Breast epithelium (tissue), 4 donors: ENCODE measurements around the gene MAN1A2. TPM values are rescaled to one million over a fixed set of nuclear protein-coding genes. Genes with fewer than 3 reads are reported as not detected.

Source experiments
- DNase-seq, 2 donors: peaks; one replicate each; pipeline ENCODE4 v3.0.0-alpha.2; 2019; ENCODE audit warnings: low spot score in 2 of 2
- H3K27ac ChIP-seq, 2 donors: fragments of 200-600 bp; sonication (generic) in 1 of 2; one replicate each; pipeline ENCODE4 v1.5.1; 2016 to 2019; ENCODE audit warnings: mild to moderate bottlenecking in 1 of 2
- H3K27me3 ChIP-seq, 2 donors: fragments of 200-600 bp; sonication (generic) in 1 of 2; one replicate each; pipeline versions ENCODE4 v1.5.1 to v1.6.0; 2017 to 2019; ENCODE audit warnings: control low read depth in 1 of 2, mild to moderate bottlenecking in 1 of 2
- H3K36me3 ChIP-seq: fragments of 200-600 bp; one replicate; pipeline ENCODE4 v1.5.1; 2019
- H3K4me1 ChIP-seq, 2 donors: fragments of 200-600 bp; sonication (generic); one replicate each; pipeline ENCODE4 v1.5.1; 2016 to 2019; ENCODE audit warnings: control low read depth in 1 of 2
- H3K4me3 ChIP-seq, 3 donors: fragments of 200-600 bp; sonication (generic); 1 replicate in 2 of 3; 2 replicates in 1 of 3; pipeline ENCODE4 v1.5.1; 2016 to 2019; ENCODE audit warnings: mild to moderate bottlenecking in 3 of 3, moderate library complexity in 2 of 3
- H3K9me3 ChIP-seq, 2 donors: fragments of 200-600 bp; sonication (generic) in 1 of 2; one replicate each; pipeline ENCODE4 v1.5.1; 2016 to 2019; ENCODE audit warnings: control low read depth in 1 of 2
- CTCF ChIP-seq, 3 donors: fragments of 450-650 bp; IDR thresholded peaks; one replicate each; pipeline ENCODE4 v1.5.1; 2016 to 2017; ENCODE audit warnings: antibody characterized with exemption in 3 of 3, mild to moderate bottlenecking in 3 of 3, moderate library complexity in 3 of 3
- POLR2A ChIP-seq: fragments of 450-650 bp; IDR thresholded peaks from one replicate; pipeline ENCODE4 v1.6.1; 2016; ENCODE audit warnings: antibody characterized with exemption, mild to moderate bottlenecking, moderate library complexity
- POLR2AphosphoS5 ChIP-seq, 3 donors: sonication (generic); formaldehyde crosslinking; IDR thresholded peaks; one replicate each; pipeline ENCODE4 v1.6.1; 2017; ENCODE audit warnings: antibody characterized with exemption in 3 of 3
- intact Hi-C: fragments of 100-400 bp; cut with DNase I; formaldehyde crosslinking; loops from one replicate; pipeline ENCODE4 v1.15.1; 2023; ENCODE audit warnings: low total_unique reads
- total RNA-seq, 3 donors: library from RNA; depleted of rRNA; stranded (reverse); fragments of >200 nt; gene quantifications; one replicate each; pipeline ENCODE4 v1.1.0, GENCODE V29; 2016

The MAN1A2 gene
- total RNA-seq, 3 donors from 2014 or later: 40.2 to 52.8 (median 43.3) TPM

- Histone ChIP-seq H3K4me3 (no peak overlapping the region), H3K9me3 (no peaks in the 10 kb centered on the region), H3K27me3 (no peaks in the 10 kb centered on the region), H3K4me1 (no peaks in the 10 kb centered on the region), H3K27ac (no peak overlapping the region), H3K36me3 (no peaks in the 10 kb centered on the region)
- intact Hi-C loops: no loop called here
- no peak for TF ChIP-seq POLR2AphosphoS5 (IDR thresholded peaks at IDR 0.05)
- TF ChIP-seq CTCF (IDR thresholded peaks at IDR 0.05): no peak
- no peak for TF ChIP-seq POLR2A
- no peak for DNase-seq
Observed at GRCh38 chr1:117527074-117527473, 159.8 kb downstream of the MAN1A2 start.

- H3K4me1 ChIP-seq: no peaks in the 10 kb centered on the region
- H3K36me3 ChIP-seq: no peaks in the 10 kb centered on the region
- intact Hi-C loops: no loop called here
- DNase-seq: no peak
- H3K27ac ChIP-seq: no peak overlapping the region
- no peak for TF ChIP-seq POLR2AphosphoS5 (IDR thresholded peaks at IDR 0.05)
- TF ChIP-seq CTCF (IDR thresholded peaks at IDR 0.05): no peak
- no peak for TF ChIP-seq POLR2A
- no peaks in the 10 kb centered on the region for H3K9me3 ChIP-seq
- no peak overlapping the region for H3K4me3 ChIP-seq
- H3K27me3 ChIP-seq: no peaks in the 10 kb centered on the region
Observed at GRCh38 chr1:117527566-117528102, 160.4 kb downstream of the MAN1A2 start.

- intact Hi-C loops: loop anchor here (10.0 kb wide), 1 partner anchor 225 kb away; no protein-coding TSS in a partner anchor
- no peak for DNase-seq
- H3K4me3 ChIP-seq: no peak overlapping the region
- no peaks in the 10 kb centered on the region for H3K4me1 ChIP-seq
- H3K9me3 ChIP-seq: no peaks in the 10 kb centered on the region
- no peaks in the 10 kb centered on the region for H3K27me3 ChIP-seq
- no peaks in the 10 kb centered on the region for H3K36me3 ChIP-seq
- H3K27ac ChIP-seq: no peak overlapping the region
- TF ChIP-seq POLR2AphosphoS5 (IDR thresholded peaks at IDR 0.05) (no peak), POLR2A (no peak), CTCF (IDR thresholded peaks at IDR 0.05) (no peak)
Observed at GRCh38 chr1:117529683-117530082, 162.4 kb downstream of the MAN1A2 start.

GRCh38 chr1:117531222-117531621 is 164.0 kb downstream of the MAN1A2 start:
- Histone ChIP-seq H3K9me3 (no peaks in the 10 kb centered on the region), H3K4me3 (no peak overlapping the region), H3K27ac (no peak overlapping the region), H3K27me3 (no peaks in the 10 kb centered on the region), H3K36me3 (no peaks in the 10 kb centered on the region), H3K4me1 (no peaks in the 10 kb centered on the region)
- intact Hi-C loops: loop anchor here (10.0 kb wide), 1 partner anchor 224 kb away; no protein-coding TSS in a partner anchor
- TF ChIP-seq CTCF (IDR thresholded peaks at IDR 0.05) (no peak), POLR2AphosphoS5 (IDR thresholded peaks at IDR 0.05) (no peak), POLR2A (no peak)
- no peak for DNase-seq

- no peaks in the 10 kb centered on the region for H3K36me3 ChIP-seq
- intact Hi-C loops: loop anchor here (10.0 kb wide), 1 partner anchor 220 kb away; no protein-coding TSS in a partner anchor
- TF ChIP-seq CTCF (IDR thresholded peaks at IDR 0.05) (peak; percentile 30 to 82 (median 74)), POLR2A (no peak), POLR2AphosphoS5 (IDR thresholded peaks at IDR 0.05) (no peak)
- DNase-seq: no peak
- H3K27ac ChIP-seq: no peak overlapping the region
- no peak overlapping the region for H3K4me3 ChIP-seq
- no peaks in the 10 kb centered on the region for H3K9me3 ChIP-seq
- H3K27me3 ChIP-seq: no peaks in the 10 kb centered on the region
- no peaks in the 10 kb centered on the region for H3K4me1 ChIP-seq
Observed at GRCh38 chr1:117534995-117535467, 167.8 kb downstream of the MAN1A2 start.
